DND-41 (cell line): ENCODE results near the gene NFIA.

Experiments
- ATAC-seq: fragments of 200-7000 bp; cut with Tn5 transposase; 3 replicates; pipeline ENCODE4 v1.9.1; 2021; ENCODE audit warnings: low read depth; ENCODE audit not compliant: insufficient read depth
- DNase-seq: peaks from one replicate; pipeline ENCODE4 v3.0.0-alpha.2; 2020
- H2AFZ ChIP-seq: 2 replicates; pipeline ENCODE4 v1.6.0; 2012; ENCODE audit warnings: low read depth, low read length
- H3K27ac ChIP-seq: 2 replicates; pipeline ENCODE4 v1.5.1; 2012; ENCODE audit warnings: low read length, inconsistent platforms
- H3K27me3 ChIP-seq: fragments of 200-600 bp; sonication (generic); 2 replicates; pipeline ENCODE4 v1.6.0; 2012; ENCODE audit warnings: low read length, mild to moderate bottlenecking, inconsistent platforms; ENCODE audit not compliant: insufficient read depth, poor library complexity
- H3K36me3 ChIP-seq: 2 replicates; pipeline ENCODE4 v1.5.1; 2012; ENCODE audit warnings: low read length, inconsistent platforms; ENCODE audit not compliant: insufficient read depth
- H3K4me1 ChIP-seq: 2 replicates; pipeline ENCODE4 v1.5.1; 2012; ENCODE audit warnings: mild to moderate bottlenecking, low read length; ENCODE audit not compliant: insufficient read depth
- H3K4me2 ChIP-seq: 2 replicates; pipeline ENCODE4 v1.6.0; 2012; ENCODE audit warnings: mild to moderate bottlenecking, moderate library complexity, low read length, inconsistent platforms; ENCODE audit not compliant: insufficient read depth
- H3K4me3 ChIP-seq, 2 experiments: fragments of 200-600 bp in 1 of 2; shearing (Covaris generic) in 1 of 2; 2 replicates each; pipeline ENCODE4 v1.5.1; 2012 to 2016; ENCODE audit warnings: inconsistent platforms in 2 of 2, low read length in 2 of 2, mild to moderate bottlenecking in 2 of 2, low read depth in 1 of 2, moderate library complexity in 1 of 2
- H3K79me2 ChIP-seq: 2 replicates; pipeline ENCODE4 v1.6.0; 2012; ENCODE audit warnings: low read length, inconsistent platforms; ENCODE audit not compliant: insufficient read depth
- H3K9ac ChIP-seq: 2 replicates; pipeline ENCODE4 v1.6.0; 2012; ENCODE audit warnings: low read depth, mild to moderate bottlenecking, inconsistent platforms, low read length, moderate library complexity
- H3K9me3 ChIP-seq: 2 replicates; pipeline ENCODE4 v1.5.1; 2012; ENCODE audit warnings: low read length, moderate library complexity, mild to moderate bottlenecking, inconsistent platforms; ENCODE audit not compliant: insufficient read depth, severe bottlenecking
- H4K20me1 ChIP-seq: 2 replicates; pipeline ENCODE4 v1.6.0; 2012; ENCODE audit warnings: low read length; ENCODE audit not compliant: insufficient read depth
- EZH2 ChIP-seq: IDR thresholded peaks from 3 replicates; pipeline ENCODE4 v1.6.1; 2012; ENCODE audit warnings: borderline replicate concordance, low read depth, mild to moderate bottlenecking, moderate library complexity, low read length, inconsistent platforms; ENCODE audit not compliant: severe bottlenecking
- TF ChIP-seq, protein P1 (sequence below): IDR thresholded peaks from 2 replicates; pipeline ENCODE4 v1.5.1; 2012; ENCODE audit warnings: borderline replicate concordance, low read length, moderate library complexity, mild to moderate bottlenecking; ENCODE audit not compliant: poor library complexity, severe bottlenecking; ENCODE audit errors: extremely low read depth

NFIA gene

GRCh38 chr1:61273861-61274260 lies 191.5 kb downstream of the NFIA start:
- ATAC-seq, result no peak
- H3K4me3 ChIP-seq, result no peak overlapping the region
- H3K4me1 ChIP-seq, result no peaks in the 10 kb centered on the region
- H3K27me3 ChIP-seq, result no peaks in the 10 kb centered on the region
- DNase-seq, result no peak
- no peak overlapping the region for H3K9ac ChIP-seq
- no peaks in the 10 kb centered on the region for H3K79me2 ChIP-seq
- TF ChIP-seq, protein P1, sequence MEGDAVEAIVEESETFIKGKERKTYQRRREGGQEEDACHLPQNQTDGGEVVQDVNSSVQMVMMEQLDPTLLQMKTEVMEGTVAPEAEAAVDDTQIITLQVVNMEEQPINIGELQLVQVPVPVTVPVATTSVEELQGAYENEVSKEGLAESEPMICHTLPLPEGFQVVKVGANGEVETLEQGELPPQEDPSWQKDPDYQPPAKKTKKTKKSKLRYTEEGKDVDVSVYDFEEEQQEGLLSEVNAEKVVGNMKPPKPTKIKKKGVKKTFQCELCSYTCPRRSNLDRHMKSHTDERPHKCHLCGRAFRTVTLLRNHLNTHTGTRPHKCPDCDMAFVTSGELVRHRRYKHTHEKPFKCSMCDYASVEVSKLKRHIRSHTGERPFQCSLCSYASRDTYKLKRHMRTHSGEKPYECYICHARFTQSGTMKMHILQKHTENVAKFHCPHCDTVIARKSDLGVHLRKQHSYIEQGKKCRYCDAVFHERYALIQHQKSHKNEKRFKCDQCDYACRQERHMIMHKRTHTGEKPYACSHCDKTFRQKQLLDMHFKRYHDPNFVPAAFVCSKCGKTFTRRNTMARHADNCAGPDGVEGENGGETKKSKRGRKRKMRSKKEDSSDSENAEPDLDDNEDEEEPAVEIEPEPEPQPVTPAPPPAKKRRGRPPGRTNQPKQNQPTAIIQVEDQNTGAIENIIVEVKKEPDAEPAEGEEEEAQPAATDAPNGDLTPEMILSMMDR, result no peak
- no peak for TF ChIP-seq EZH2
- no peaks in the 10 kb centered on the region for H4K20me1 ChIP-seq
- no peak overlapping the region for H3K27ac ChIP-seq
- no peak overlapping the region for H2AFZ ChIP-seq
- no peaks in the 10 kb centered on the region for H3K9me3 ChIP-seq
- H3K36me3 ChIP-seq, result no peaks in the 10 kb centered on the region
- no peak overlapping the region for H3K4me2 ChIP-seq

GRCh38 chr1:61274939-61275338 lies 192.6 kb downstream of the NFIA start:
- Histone ChIP-seq H2AFZ (no peak overlapping the region), H3K27me3 (no peaks in the 10 kb centered on the region), H3K36me3 (no peaks in the 10 kb centered on the region), H3K9ac (no peak overlapping the region), H3K4me2 (no peak overlapping the region), H3K4me1 (no peaks in the 10 kb centered on the region), H3K79me2 (no peaks in the 10 kb centered on the region), H4K20me1 (no peaks in the 10 kb centered on the region), H3K4me3 (no peak overlapping the region), H3K9me3 (no peaks in the 10 kb centered on the region), H3K27ac (no peak overlapping the region)
- ATAC-seq, result no peak
- no peak for DNase-seq
- TF ChIP-seq EZH2, result no peak
- TF ChIP-seq, protein P1, result no peak

- Histone ChIP-seq H3K36me3 (no peaks in the 10 kb centered on the region), H3K4me1 (no peaks in the 10 kb centered on the region), H3K4me3 (no peak overlapping the region), H2AFZ (no peak overlapping the region), H3K79me2 (no peaks in the 10 kb centered on the region), H3K9me3 (no peaks in the 10 kb centered on the region), H3K27ac (no peak overlapping the region), H3K4me2 (no peak overlapping the region), H3K9ac (no peak overlapping the region), H4K20me1 (no peaks in the 10 kb centered on the region), H3K27me3 (no peaks in the 10 kb centered on the region)
- no peak for ATAC-seq
- TF ChIP-seq, protein P1, result no peak
- no peak for TF ChIP-seq EZH2
- DNase-seq, result no peak
Measured at GRCh38 chr1:61276246-61276645, 193.9 kb downstream of the NFIA start.
